Mammary epithelial cell (primary cell): ENCODE measurements around the gene S1PR4.

Experiments
- CTCF ChIP-seq, 2 donors: IDR thresholded peaks in 1 of 2; conservative IDR thresholded peaks in 1 of 2; 2 replicates each; pipeline ENCODE4 v1.5.1; 2011 to 2012; ENCODE audit warnings: inconsistent platforms in 2 of 2, low read length in 2 of 2, mild to moderate bottlenecking in 2 of 2, control low read depth in 1 of 2, low read depth in 1 of 2; ENCODE audit not compliant: insufficient read depth in 1 of 2; ENCODE audit errors: extremely low read depth in 1 of 2
- EZH2 ChIP-seq: IDR thresholded peaks from 2 replicates; pipeline ENCODE4 v1.6.1; 2012; ENCODE audit warnings: low read length, inconsistent platforms, borderline replicate concordance

- no peak for TF ChIP-seq CTCF (conservative IDR thresholded peaks at IDR 0.05 in 1 of 2, IDR thresholded peaks at IDR 0.05 in 1 of 2; ENCODE audit: extremely low read depth in 1 of 2, insufficient read depth in 1 of 2, low read depth in 1 of 2, low read length in 2 of 2)
- TF ChIP-seq EZH2 = no peak
Measured at GRCh38 chr19:3192684-3193083, 14.1 kb downstream of the S1PR4 start.
